Measurements from ENCODE around the gene DOK3.

Gene DOK3

DNA sequence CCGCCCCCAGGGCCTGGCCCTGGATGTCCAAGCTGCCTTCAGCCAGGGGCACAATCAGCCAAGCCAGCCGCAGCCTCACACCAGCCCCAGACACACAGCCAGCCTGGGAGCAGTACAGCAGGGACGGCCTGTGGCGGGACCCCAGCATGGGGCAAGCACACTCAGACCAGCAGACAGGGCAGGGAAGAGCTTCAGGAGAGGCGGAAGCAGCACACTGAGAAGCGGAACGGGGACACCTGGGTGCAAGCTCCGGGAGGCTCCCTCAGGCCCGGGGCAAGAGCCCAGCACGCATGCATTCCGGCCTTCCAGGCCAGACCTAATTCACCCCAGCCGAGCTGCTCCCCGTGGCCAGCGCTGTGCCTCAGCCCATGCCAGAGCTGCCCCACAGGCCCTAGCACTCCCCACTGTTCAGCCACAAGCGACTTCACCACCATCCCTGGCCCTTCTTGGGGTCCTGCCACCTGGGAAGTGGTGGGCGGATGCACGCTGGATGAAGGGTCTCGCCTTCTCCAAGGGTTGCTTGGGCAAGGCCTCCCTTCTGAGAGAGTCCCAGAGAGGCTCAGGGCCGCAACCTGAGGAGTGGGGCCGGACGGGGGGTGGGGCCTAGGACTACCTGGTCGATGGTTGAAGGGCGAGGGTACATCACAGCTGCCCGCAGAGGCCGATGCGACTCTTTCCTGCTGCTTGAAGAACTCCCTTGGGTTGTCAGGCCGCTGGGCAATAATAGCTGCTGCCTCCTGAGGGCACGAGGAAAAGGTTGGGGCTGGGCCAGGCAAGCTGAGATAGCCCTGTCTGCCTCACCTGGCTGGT lies 49.6 kb downstream of the DOK3 start:
- no peak for DNase-seq

DNA sequence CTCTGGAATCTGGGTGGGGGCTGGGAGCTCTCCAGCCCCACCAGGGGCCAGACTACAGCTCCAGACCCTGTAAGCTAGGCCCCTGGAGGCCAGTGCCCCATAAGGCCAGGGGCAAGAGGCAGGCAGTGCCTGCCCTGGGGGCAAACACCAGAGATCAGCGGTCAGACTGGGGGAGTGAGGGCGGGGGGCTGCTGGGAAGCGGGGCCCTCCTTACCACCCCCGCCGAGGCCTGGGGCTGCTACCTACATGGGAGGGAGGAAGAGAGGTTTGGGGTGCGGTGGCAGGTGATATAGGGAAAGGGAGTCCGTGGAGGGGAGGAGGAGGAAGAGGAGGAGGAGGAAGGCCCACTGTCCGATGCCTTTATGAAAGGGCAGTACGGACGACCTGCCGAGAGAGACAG lies 50.3 kb downstream of the DOK3 start:
- DNase-seq, result no peak

DNA sequence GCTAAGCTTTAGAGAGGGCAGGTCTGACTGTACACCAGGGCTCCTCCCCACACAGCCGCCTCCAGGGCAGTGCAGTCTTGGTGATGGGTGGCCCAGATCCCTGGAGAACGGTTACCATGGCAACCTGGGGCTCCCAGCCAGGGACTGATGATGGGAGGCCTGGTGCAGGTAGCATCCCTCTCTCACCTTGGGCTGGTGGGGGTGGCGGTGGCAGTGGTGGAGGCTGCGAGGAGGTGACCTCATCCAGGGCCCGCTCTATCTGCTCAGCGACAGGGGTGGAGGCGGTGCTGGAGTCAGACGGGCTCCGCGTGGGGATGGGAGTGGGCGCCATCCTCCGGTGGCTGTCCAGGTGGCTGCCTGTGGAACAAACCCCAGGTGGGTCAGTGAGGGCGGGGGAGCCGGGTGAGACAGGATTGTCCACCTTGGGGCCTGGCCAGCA lies 50.7 kb downstream of the DOK3 start:
- no peak for DNase-seq

GRCh38 chr5:177457852-177458681 lies 51.6 kb downstream of the DOK3 start:
- DNase-seq, result no peak

DNA sequence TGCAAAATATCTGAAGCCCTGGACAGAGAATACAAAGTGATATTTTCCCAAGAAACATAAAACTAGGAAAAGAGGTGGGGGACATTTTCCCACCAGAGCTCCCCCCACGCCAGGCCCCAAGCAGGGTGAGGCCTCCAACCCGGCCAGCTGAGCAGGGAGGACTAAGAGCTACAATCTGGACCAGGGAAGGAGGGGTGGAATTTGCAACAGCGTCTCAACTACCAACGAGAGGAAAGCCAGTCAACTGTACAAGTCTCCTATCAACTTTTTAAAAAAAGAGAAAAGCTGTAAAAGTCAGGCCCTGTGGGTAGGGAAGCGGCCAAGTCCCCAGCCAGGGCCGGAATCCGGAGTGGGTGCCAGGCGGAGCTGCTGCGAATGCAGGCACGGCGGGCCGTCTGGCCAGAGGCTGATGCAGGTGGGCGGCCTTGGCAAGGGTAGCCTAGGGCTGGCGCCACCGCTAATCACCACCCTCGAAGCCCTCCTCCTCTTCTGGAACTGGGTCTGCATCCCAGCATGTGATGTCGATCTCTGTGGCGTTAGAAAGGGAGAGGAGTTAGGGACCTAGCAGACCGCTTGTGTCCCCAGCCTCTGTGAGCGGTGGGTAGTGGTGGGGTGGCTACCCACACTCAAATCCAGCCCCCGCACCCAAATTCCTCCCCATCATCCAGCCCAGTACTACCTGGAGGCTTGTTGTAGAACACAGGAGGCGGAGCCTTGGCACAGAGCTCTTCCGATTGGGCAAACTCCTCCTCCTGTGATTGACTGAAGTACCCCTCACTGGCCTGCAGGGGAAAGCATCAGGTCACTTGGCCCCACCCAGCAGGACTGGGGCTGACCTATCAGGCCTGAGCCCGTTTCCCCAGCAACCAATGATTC lies 52.4 kb downstream of the DOK3 start:
- peak; percentile 97 for DNase-seq

GRCh38 chr5:177456591-177456964 lies 53.0 kb downstream of the DOK3 start:
- DNase-seq, result no peak

- DNase-seq, result peak; percentile 72
Observed at GRCh38 chr5:177455661-177456590, 53.7 kb downstream of the DOK3 start.

- DNase-seq, result peak; percentile 69
Observed at GRCh38 chr5:177455036-177455660, 54.5 kb downstream of the DOK3 start.

GRCh38 chr5:177454397-177455035 lies 55.1 kb downstream of the DOK3 start:
- DNase-seq, result peak; percentile 82

DNA sequence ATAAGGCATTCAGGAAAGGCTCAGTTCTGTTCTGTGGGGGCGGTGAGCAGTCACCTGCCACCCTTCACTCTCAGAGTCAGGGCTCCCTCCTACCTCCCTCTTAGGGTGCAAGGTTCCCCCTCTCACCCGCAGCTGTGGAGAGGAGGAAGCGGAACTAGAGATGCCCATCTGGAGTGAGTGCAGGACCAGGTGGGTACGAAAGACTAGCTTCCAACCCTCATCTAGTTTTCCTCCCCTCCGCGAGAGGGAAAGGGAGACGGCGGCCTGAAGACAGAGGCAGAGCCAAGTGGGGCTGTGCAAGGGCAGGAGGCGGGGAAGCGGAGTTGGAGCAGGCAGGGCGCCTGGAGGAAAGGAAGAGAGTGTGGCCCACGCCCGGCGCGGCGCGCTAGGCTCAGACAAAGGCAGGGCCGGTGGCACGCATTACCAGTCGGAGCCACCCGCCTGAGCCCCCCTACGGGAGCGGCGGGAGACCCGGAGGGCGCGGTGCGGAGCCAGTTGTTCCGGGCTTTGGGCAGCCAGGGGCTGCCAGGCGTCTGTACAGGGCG lies 55.7 kb downstream of the DOK3 start:
- DNase-seq, result no peak

- no peak for DNase-seq
Observed at GRCh38 chr5:177452688-177453638, 56.7 kb downstream of the DOK3 start.

All from NCI-H226 (cell line).